NCI-H2227 treated with DMSO at 0.1 percent for 48 hours (cell line): ENCODE data around the gene LAD1.

Source experiments
- DNase-seq: peaks from one replicate; lab custom pipeline; 2025; lab: John Stamatoyannopoulos, UW

The LAD1 gene, protein sequence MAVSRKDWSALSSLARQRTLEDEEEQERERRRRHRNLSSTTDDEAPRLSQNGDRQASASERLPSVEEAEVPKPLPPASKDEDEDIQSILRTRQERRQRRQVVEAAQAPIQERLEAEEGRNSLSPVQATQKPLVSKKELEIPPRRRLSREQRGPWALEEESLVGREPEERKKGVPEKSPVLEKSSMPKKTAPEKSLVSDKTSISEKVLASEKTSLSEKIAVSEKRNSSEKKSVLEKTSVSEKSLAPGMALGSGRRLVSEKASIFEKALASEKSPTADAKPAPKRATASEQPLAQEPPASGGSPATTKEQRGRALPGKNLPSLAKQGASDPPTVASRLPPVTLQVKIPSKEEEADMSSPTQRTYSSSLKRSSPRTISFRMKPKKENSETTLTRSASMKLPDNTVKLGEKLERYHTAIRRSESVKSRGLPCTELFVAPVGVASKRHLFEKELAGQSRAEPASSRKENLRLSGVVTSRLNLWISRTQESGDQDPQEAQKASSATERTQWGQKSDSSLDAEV

GRCh38 chr1:201399018-201399351, at the start of gene LAD1:
Gene LAD1, minus strand, starts transcription at chr1:201399324. Its CDS starts 18 bp downstream, at chr1:201399306.
- DNase-seq = no peak

DNA sequence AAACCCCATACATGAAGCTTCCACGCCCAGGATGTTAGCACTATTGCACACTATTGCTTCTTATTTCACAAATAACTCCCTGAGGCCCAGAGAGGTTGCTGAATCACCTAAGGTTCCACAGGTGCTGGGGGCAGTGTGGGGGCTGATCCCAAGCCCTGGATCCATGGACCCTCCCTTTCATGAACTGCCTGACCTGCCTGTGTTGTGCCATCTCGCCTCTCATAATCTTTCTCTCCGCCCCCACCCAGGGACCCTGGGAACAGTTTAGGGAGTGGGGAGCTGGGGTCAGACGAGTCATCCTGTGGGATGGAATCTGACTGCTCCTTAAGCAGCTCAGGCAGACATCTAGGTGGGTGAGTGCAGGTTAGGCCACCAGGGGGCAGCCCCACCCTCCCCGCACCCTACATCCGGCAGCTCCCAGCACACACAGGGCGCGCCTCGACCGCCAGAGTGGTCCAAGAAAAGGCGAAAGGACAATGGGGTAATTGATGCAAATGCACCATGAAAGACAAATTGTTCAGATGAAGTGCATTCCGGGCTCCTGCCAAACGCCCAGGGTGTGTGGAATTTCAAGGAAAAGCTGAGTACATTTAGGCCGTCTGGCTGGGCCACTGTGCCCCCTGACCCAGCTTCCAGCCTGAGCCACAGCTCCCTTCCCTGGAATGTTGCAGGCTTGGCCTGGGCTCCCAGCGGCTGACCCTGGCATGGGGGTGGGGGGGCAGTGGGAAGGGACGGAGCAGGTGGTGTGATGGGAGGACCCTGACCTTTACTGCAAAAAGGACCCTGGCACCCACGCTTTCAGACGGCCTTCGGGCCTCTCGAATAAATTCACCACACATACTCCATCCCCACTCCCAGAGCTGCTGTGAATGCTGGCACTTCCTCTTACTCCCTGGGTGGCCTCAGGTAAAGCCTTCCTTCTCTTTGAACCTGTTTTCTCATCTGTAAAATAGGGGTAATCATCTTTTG, 49.1 kb upstream of the LAD1 start:
- DNase-seq = no peak

- DNase-seq = no peak
Observed at GRCh38 chr1:201445310-201445709, 46.2 kb upstream of the LAD1 start.

DNA sequence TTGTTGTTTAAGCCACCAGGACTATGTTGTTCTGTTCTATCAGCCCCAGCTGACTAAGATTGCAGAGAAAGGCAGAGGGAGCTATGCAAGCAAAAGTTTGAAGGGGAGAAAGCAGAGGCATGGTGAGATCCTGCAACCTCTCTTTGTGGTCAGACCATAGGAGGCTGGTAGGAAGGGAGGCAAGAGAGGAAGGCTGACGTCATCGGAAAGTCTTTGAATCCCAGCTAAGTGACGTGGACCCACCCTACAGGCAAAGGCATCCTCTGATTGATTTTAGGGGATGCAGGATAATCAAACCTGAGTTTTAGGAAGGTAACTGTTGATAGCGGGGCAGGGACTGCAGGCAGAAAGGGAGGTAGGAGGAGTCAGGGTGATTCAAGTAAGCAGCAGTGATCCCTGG, 45.7 kb upstream of the LAD1 start:
- no peak for DNase-seq

DNA sequence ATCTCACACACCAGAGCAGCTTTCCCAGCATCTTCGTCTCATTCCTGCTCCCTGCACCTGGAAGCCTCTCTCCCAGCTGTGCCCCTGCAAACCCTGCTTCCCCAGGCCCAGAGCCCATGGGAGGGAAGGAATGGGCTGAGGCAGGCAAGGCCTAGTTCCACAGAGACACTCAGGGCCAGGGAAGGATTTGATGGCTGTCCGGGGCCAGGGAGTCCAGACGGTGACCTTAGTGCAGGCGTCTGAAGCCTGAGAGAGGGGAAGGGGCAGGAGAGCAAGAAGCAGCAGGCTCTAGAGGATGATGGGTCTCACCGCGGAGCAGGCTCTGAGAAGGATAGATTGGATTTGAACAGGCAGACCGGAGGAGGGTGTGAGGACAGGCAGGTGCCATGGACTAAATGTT, 44.6 kb upstream of the LAD1 start:
- DNase-seq = no peak

DNA sequence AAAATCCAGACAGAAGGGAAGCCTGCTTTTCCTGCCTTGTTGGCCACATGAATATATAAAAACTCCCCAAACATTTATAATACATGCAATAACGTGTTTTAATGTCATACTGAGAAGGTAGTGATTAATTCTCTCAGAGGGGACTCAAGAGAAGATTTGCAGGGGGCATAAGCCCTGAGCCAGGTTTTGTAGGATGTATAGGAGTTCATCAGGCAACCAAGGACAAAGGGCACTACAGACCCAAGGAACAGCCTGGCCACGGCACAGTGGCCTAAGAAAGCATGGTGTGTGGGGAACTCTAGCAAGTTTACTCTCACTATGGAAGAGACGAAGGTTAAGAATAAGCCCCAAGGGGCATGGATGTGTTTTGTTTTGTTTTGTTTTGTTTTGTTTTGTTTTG, 37.8 kb upstream of the LAD1 start:
- DNase-seq = no peak

- peak; percentile 15 for DNase-seq
Observed at GRCh38 chr1:201436393-201436792, 37.3 kb upstream of the LAD1 start.

- no peak for DNase-seq
Observed at GRCh38 chr1:201434266-201434665, 35.1 kb upstream of the LAD1 start.

- no peak for DNase-seq
Observed at GRCh38 chr1:201433609-201434008, 34.5 kb upstream of the LAD1 start.

- no peak for DNase-seq
Observed at GRCh38 chr1:201430776-201431175, 31.7 kb upstream of the LAD1 start.

GRCh38 chr1:201429736-201430501, 30.8 kb upstream of the LAD1 start:
- no peak for DNase-seq

- DNase-seq = no peak
Observed at GRCh38 chr1:201427963-201428362, 28.8 kb upstream of the LAD1 start.

DNA sequence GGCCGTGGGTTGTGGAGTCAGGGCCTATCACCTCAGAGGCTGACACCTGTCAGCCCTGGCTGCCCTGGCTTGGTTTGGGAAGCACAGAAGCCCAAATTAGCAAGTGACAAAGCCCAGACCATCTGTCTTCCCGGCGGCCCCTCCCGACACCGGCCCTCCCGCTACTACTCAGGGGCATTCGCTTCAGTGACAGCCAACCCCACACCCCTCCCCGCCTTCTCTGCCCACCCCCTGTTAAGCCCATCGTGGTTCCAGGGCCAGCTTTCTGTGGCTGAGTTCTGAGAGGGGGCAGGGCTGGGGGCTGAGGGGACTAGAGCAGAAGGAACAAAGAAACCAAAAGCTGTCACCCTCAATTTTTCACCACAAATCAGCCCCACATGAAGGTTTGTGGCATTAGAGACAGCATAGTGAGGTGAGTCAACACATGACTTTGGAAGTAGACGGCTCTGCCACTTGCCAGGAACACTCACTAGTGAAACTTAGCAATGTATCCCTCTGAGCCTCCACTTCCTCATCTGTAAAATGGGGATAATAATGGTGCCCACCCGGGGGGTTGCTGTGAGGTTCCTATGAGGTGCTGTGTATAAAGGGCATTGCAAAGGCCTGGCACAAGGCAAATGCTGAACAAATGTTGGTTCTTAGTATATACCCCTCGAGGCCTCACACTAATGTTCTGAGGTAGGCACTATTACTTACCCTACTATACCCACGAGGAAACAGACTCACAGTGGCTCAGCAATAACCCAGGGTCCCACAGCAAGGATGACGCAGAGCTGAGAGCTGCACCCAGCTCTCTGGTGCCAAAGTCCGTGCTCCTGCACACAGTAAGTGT, 27.6 kb upstream of the LAD1 start:
- no peak for DNase-seq

GRCh38 chr1:201424146-201424545, 25.0 kb upstream of the LAD1 start:
- DNase-seq = no peak

- no peak for DNase-seq
Observed at GRCh38 chr1:201423655-201424054, 24.5 kb upstream of the LAD1 start.

GRCh38 chr1:201422436-201423030, 23.4 kb upstream of the LAD1 start:
- no peak for DNase-seq

- DNase-seq = no peak
Observed at GRCh38 chr1:201422026-201422425, 22.9 kb upstream of the LAD1 start.

GRCh38 chr1:201421041-201421440, 21.9 kb upstream of the LAD1 start:
- DNase-seq = no peak

- no peak for DNase-seq
Observed at GRCh38 chr1:201420608-201421002, 21.5 kb upstream of the LAD1 start.

- DNase-seq = no peak
Observed at GRCh38 chr1:201419746-201420607, 20.9 kb upstream of the LAD1 start.
